Esophagus muscularis mucosa (tissue), 4 donors: ENCODE data around the gene ANKRD44. TPM values are rescaled to one million over a fixed set of nuclear protein-coding genes. Genes with fewer than 3 reads are reported as not detected.

ENCODE experiments used
- DNase-seq: peaks from one replicate; pipeline ENCODE4 v3.0.0-alpha.2; 2017; ENCODE audit errors: extremely low spot score
- H3K27ac ChIP-seq, 4 donors: fragments of 200-600 bp; sonication (generic); replicated peaks in 1 of 4; 1 replicate in 3 of 4; 2 replicates in 1 of 4; pipeline ENCODE4 v1.5.1; 2016 to 2019; ENCODE audit warnings: mild to moderate bottlenecking in 1 of 4
- H3K27me3 ChIP-seq, 4 donors: fragments of 200-600 bp; sonication (generic); one replicate each; pipeline versions ENCODE4 v1.5.1 to v1.6.0; 2016 to 2019
- H3K36me3 ChIP-seq, 4 donors: fragments of 200-600 bp; sonication (generic); one replicate each; pipeline ENCODE4 v1.5.1; 2016 to 2019
- H3K4me1 ChIP-seq, 4 donors: fragments of 200-600 bp; sonication (generic); one replicate each; pipeline ENCODE4 v1.5.1; 2016 to 2019
- H3K4me3 ChIP-seq, 4 donors: fragments of 200-600 bp; sonication (generic); 1 replicate in 2 of 4; 2 replicates in 2 of 4; pipeline ENCODE4 v1.5.1; 2016 to 2019; ENCODE audit warnings: mild to moderate bottlenecking in 4 of 4, moderate library complexity in 1 of 4
- H3K9me3 ChIP-seq, 4 donors: fragments of 200-600 bp; sonication (generic); 1 replicate in 3 of 4; 2 replicates in 1 of 4; pipeline ENCODE4 v1.5.1; 2016 to 2019
- EP300 ChIP-seq: sonication (generic); formaldehyde crosslinking; IDR thresholded peaks from one replicate; pipeline ENCODE4 v1.6.1; 2017; ENCODE audit warnings: antibody characterized with exemption
- POLR2A ChIP-seq: fragments of 450-650 bp; IDR thresholded peaks from one replicate; pipeline ENCODE4 v1.6.1; 2017; ENCODE audit warnings: antibody characterized with exemption, moderate library complexity, mild to moderate bottlenecking, low read depth
- POLR2AphosphoS5 ChIP-seq, 2 donors: sonication (generic); formaldehyde crosslinking; IDR thresholded peaks; one replicate each; pipeline ENCODE4 v1.6.1; 2017; ENCODE audit warnings: antibody characterized with exemption in 2 of 2
- WGBS: methylation state at CpG from one replicate; pipeline ENCODE4 v1.1.5; 2018; 5-methylcytosine and 5-hydroxymethylcytosine counted together
- intact Hi-C: fragments of 100-400 bp; cut with DNase I; formaldehyde crosslinking; loops from one replicate; pipeline ENCODE4 v1.15.1; 2023
- total RNA-seq, 4 donors: library from RNA; depleted of rRNA; stranded (reverse); fragments of >200 nt; gene quantifications; one replicate each; pipeline versions ENCODE4 v1.1.0 to v1.2.1, GENCODE V29; 2016
- TF ChIP-seq, protein P1 (sequence below), 3 experiments: fragments of 200-600 bp in 2 of 3; fragments of 450-650 bp in 1 of 3; sonication (generic) in 2 of 3; IDR thresholded peaks; one replicate each; pipeline ENCODE4 v1.5.1; 2017 to 2019; ENCODE audit warnings: antibody characterized with exemption in 3 of 3, mild to moderate bottlenecking in 2 of 3, moderate library complexity in 1 of 3

Gene ANKRD44
- total RNA-seq, 4 donors from 2014 or later: 41.4 to 76.6 (median 48.1) TPM

DNA sequence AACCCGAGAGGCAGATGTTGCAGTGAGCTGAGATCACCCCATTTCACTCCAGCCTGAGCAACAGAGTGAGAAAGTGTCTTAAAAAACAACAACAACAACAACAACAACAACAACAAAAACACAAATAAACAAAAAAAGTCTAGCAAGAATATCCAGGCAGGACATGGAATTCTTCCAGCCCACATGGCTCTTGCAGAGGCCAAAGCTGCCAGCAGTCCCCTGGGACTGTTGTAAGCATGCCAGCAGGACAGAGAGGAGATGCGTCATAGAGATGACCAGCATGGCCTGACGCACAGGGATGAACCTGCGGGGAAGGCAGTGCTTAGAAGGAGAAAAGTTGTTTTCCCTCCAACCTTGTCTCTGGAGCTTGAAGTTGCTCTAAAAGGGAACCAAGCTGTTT lies 201.8 kb downstream of the ANKRD44 start:
- intact Hi-C loops: loop anchor here (2.0 kb wide), 1 partner anchor 202 kb away; the partner anchor contains the start of gene ANKRD44
- H3K27me3 ChIP-seq: no peaks in the 10 kb centered on the region
- no peaks in the 10 kb centered on the region for H3K9me3 ChIP-seq
- no peak overlapping the region for H3K4me3 ChIP-seq
- 57% methylated on average over 4 of the region's 4 CpGs for WGBS
- peaks cover 22 to 44% (median 37%) of the 10 kb centered on the region in 4 donors for H3K4me1 ChIP-seq
- peak overlapping the region; percentile 57 to 70 (median 63) for H3K27ac ChIP-seq
- no peak for DNase-seq
- H3K36me3 ChIP-seq: peaks cover 0 to 32% (median 3%) of the 10 kb centered on the region in 4 donors
- peak; percentile 63 to 78 for TF ChIP-seq POLR2AphosphoS5 (IDR thresholded peaks at IDR 0.05)
- TF ChIP-seq POLR2A: no peak

DNA sequence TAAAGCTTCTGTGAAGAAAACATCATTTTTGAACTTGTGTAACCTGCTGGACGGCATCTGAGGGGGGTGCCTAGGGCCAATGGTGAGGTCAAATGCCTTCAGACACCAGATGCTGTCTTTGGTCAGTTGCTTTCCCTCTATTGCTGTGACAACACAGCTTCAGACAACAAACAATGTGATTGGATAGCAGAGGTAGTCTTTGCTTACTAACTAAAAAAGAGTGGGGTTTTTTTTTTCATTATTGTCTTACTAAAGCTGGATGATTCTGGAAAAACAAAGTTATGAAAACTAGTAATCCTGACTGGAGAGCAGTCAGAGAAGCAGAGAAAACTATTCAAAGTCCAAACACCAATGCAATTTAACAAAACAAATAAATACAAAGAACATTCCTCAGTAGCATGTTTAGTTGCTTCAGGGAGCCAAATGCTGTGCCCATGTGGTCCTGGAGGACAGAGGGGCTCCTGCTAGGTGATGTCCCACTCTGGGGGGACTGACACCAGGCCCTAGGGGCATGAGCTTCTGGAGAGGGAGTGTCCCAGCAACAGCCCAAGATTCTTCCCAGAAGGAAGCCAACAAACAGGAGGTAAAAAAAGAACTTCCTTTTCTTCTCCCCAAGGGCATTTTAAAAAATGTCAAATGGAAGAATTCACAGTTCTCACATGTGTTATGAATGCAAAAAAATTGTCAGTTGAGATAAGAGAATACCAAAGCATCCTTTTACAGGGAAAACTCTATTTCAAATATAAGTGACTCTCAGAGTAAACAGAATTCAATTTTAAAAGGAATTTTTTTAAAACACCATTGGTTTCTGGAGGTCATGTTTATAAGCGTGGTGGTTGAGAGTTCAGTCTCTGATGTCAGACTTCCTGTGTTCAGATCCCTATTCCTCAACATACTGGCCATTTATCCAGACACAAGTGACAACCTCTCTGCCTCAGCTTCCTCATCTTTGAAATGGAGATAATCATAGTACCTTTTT lies 203.0 kb downstream of the ANKRD44 start:
- Histone ChIP-seq H3K9me3 (no peaks in the 10 kb centered on the region), H3K27ac (peak overlapping the region; percentile 57 to 70 (median 63)), H3K4me1 (peaks cover 22 to 35% (median 27%) of the 10 kb centered on the region in 4 donors), H3K36me3 (peaks cover 0 to 32% (median 3%) of the 10 kb centered on the region in 4 donors), H3K4me3 (no peak overlapping the region), H3K27me3 (no peaks in the 10 kb centered on the region)
- TF ChIP-seq POLR2AphosphoS5 (IDR thresholded peaks at IDR 0.05): peak in 1 of 2 donors; percentile 32
- TF ChIP-seq EP300: no peak
- no peak for DNase-seq
- 55% methylated on average over 2 of the region's 2 CpGs for WGBS
- intact Hi-C loops: loop anchor here (2.0 kb wide), 1 partner anchor 203 kb away; the partner anchor contains the start of gene ANKRD44

DNA sequence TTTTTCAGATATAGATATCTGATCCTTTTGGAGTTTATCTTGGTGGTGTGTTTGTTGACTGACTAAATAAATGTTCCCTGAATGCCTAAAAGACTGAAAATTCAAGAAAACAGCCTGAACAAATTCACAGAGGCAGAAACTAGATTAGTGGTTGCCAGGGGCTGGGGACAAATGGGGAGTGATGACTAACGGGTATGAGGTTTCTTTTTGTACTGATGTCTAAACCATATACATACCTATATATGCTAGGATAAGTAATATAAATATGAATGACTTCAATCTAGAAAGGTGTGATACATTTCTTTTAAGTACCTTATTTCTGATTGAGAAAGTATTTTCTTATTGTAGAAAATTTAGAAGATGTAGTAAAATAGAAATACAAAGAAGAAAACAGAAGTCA lies 207.2 kb downstream of the ANKRD44 start:
- peaks cover 12 to 29% (median 20%) of the 10 kb centered on the region in 4 donors for H3K4me1 ChIP-seq
- H3K27me3 ChIP-seq: no peaks in the 10 kb centered on the region
- no peak for DNase-seq
- TF ChIP-seq EP300: no peak
- TF ChIP-seq POLR2AphosphoS5 (IDR thresholded peaks at IDR 0.05): no peak
- TF ChIP-seq, protein P1, sequence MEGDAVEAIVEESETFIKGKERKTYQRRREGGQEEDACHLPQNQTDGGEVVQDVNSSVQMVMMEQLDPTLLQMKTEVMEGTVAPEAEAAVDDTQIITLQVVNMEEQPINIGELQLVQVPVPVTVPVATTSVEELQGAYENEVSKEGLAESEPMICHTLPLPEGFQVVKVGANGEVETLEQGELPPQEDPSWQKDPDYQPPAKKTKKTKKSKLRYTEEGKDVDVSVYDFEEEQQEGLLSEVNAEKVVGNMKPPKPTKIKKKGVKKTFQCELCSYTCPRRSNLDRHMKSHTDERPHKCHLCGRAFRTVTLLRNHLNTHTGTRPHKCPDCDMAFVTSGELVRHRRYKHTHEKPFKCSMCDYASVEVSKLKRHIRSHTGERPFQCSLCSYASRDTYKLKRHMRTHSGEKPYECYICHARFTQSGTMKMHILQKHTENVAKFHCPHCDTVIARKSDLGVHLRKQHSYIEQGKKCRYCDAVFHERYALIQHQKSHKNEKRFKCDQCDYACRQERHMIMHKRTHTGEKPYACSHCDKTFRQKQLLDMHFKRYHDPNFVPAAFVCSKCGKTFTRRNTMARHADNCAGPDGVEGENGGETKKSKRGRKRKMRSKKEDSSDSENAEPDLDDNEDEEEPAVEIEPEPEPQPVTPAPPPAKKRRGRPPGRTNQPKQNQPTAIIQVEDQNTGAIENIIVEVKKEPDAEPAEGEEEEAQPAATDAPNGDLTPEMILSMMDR (IDR thresholded peaks at IDR 0.05): no peak
- no peak for TF ChIP-seq POLR2A
- no peak overlapping the region for H3K4me3 ChIP-seq
- peaks cover 0 to 10% (median 5%) of the 10 kb centered on the region in 4 donors for H3K36me3 ChIP-seq
- no peak overlapping the region for H3K27ac ChIP-seq
- whole genome bisulfite sequencing: 90% methylated on average over 1 of the region's 1 CpG
- intact Hi-C loops: no loop called here
- no peaks in the 10 kb centered on the region for H3K9me3 ChIP-seq

GRCh38 chr2:197102231-197102630 lies 208.3 kb downstream of the ANKRD44 start:
- Histone ChIP-seq H3K9me3 (no peaks in the 10 kb centered on the region), H3K27me3 (no peaks in the 10 kb centered on the region), H3K4me1 (peaks cover 3 to 29% (median 19%) of the 10 kb centered on the region in 4 donors), H3K36me3 (peaks cover 0 to 10% (median 3%) of the 10 kb centered on the region in 4 donors), H3K27ac (no peak overlapping the region), H3K4me3 (no peak overlapping the region)
- 76% methylated on average over 1 of the region's 1 CpG for WGBS
- TF ChIP-seq, protein P1 (IDR thresholded peaks at IDR 0.05): no peak
- no peak for TF ChIP-seq POLR2A
- no peak for TF ChIP-seq POLR2AphosphoS5 (IDR thresholded peaks at IDR 0.05)
- TF ChIP-seq EP300: no peak
- intact Hi-C loops: no loop called here
- DNase-seq: no peak

DNA sequence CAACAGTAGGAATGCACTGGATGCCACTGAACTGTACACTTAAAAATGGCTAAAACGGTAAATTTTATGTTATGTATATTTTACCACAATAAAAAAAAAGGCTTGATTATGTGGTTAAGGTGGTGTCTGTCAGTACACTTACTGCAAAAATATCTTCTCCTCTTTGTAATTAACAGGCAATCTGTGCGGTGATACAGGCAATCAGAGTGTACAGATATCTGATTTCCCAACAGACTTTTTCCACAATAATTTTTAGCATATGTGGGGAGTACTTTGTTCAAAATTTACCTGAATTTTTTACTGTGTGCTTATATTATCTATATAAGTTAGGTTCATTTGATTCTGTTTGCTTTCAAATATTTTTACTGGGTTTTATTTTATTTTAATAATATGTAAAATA lies 209.1 kb downstream of the ANKRD44 start:
- peaks cover 0 to 28% (median 17%) of the 10 kb centered on the region in 4 donors for H3K4me1 ChIP-seq
- H3K27me3 ChIP-seq: no peaks in the 10 kb centered on the region
- no peak overlapping the region for H3K4me3 ChIP-seq
- intact Hi-C loops: no loop called here
- H3K27ac ChIP-seq: no peak overlapping the region
- H3K36me3 ChIP-seq: peaks cover 0 to 10% (median 3%) of the 10 kb centered on the region in 4 donors
- WGBS: 100% methylated on average over 2 of the region's 2 CpGs
- TF ChIP-seq EP300 (no peak), POLR2AphosphoS5 (IDR thresholded peaks at IDR 0.05) (no peak), POLR2A (no peak)
- H3K9me3 ChIP-seq: no peaks in the 10 kb centered on the region
- no peak for DNase-seq
